GM23338 (cell line): ENCODE data around the gene SPEF1.

Source experiments
- CTCF ChIP-seq, 2 experiments: fragments of 200-600 bp in 1 of 2; sonication (generic) in 1 of 2; conservative IDR thresholded peaks; 2 replicates each; pipeline versions ENCODE4 v1.5.1 to v1.6.1; 2016 to 2017; ENCODE audit warnings: antibody characterized with exemption in 2 of 2, low read depth in 2 of 2, mild to moderate bottlenecking in 2 of 2, moderate library complexity in 1 of 2
- ETS1 ChIP-seq: IDR thresholded peaks from 2 replicates; pipeline ENCODE4 v1.6.1; 2016; ENCODE audit warnings: antibody characterized with exemption
- EZH2 ChIP-seq: fragments of 200-600 bp; sonication (generic); IDR thresholded peaks from one replicate; pipeline ENCODE4 v1.8.0; 2017; ENCODE audit warnings: antibody characterized with exemption, mild to moderate bottlenecking, low read depth; ENCODE audit not compliant: unreplicated experiment
- POLR2AphosphoS5 ChIP-seq: IDR thresholded peaks from 2 replicates; pipeline ENCODE4 v1.6.1; 2016; ENCODE audit warnings: antibody characterized with exemption, low read depth

GRCh38 chr20:3764659-3765058 lies 16.6 kb downstream of the SPEF1 start:
- TF ChIP-seq CTCF (conservative IDR thresholded peaks at IDR 0.05; ENCODE audit: low read depth in 2 of 2) (no peak), POLR2AphosphoS5 (no peak), EZH2 (no peak), ETS1 (no peak)
